K562 (cell line): ENCODE measurements around the gene EEF1A1. TPM values are rescaled to one million over a fixed set of nuclear protein-coding genes. Genes with fewer than 3 reads are reported as not detected.

ENCODE experiments used
- ATF1 ChIP-seq, 2 experiments: fragments of 450-650 bp in 1 of 2; IDR thresholded peaks; 2 replicates each; pipeline ENCODE4 v1.6.1; 2016; ENCODE audit warnings: missing compliant biosample characterization in 1 of 2, missing genetic modification characterization in 1 of 2
- CBX3 ChIP-seq, 2 experiments: IDR thresholded peaks; 1 replicate in 1 of 2; 2 replicates in 1 of 2; pipeline ENCODE4 v1.6.1; 2012; ENCODE audit warnings: inconsistent platforms in 2 of 2, low read length in 2 of 2, borderline replicate concordance in 1 of 2, control low read depth in 1 of 2
- CEBPZ ChIP-seq: fragments of 150-350 bp; IDR thresholded peaks from 2 replicates; pipeline ENCODE4 v1.6.1; 2014; ENCODE audit warnings: low read depth, mild to moderate bottlenecking, low read length, borderline replicate concordance
- DPF2 ChIP-seq: fragments of 450-650 bp; IDR thresholded peaks from 2 replicates; pipeline ENCODE4 v1.6.1; 2016
- EHMT2 ChIP-seq: fragments of 450-650 bp; IDR thresholded peaks from 2 replicates; pipeline ENCODE4 v1.6.1; 2018; ENCODE audit warnings: antibody characterized with exemption
- HMBOX1 ChIP-seq: sonication (generic); IDR thresholded peaks from 2 replicates; pipeline ENCODE4 v1.6.1; 2016
- SETDB1 ChIP-seq: IDR thresholded peaks from one replicate; pipeline ENCODE4 v1.6.1; 2012; ENCODE audit warnings: low read length, control low read depth, inconsistent platforms
- SP1 ChIP-seq: sonication (generic); formaldehyde crosslinking; IDR thresholded peaks from 2 replicates; pipeline ENCODE4 v1.8.1; 2022; ENCODE audit warnings: mild to moderate bottlenecking, missing genetic modification reagents
- TEAD2 ChIP-seq: fragments of 450-650 bp; IDR thresholded peaks from 2 replicates; pipeline ENCODE4 v1.6.1; 2016; ENCODE audit warnings: missing genetic modification characterization, control low read depth, missing compliant biosample characterization
- ZNF212 ChIP-seq: fragments of 450-650 bp; formaldehyde crosslinking; IDR thresholded peaks from 2 replicates; pipeline ENCODE4 v1.4.0; 2020; ENCODE audit warnings: mild to moderate bottlenecking
- ZNF239 ChIP-seq: fragments of 250-450 bp; sonication (Bioruptor Pico); IDR thresholded peaks from 2 replicates; pipeline ENCODE4 v1.4.0; 2020; ENCODE audit warnings: mild to moderate bottlenecking
- ZNF395 ChIP-seq: fragments of 200-800 bp; sonication (Bioruptor generic); IDR thresholded peaks from 2 replicates; pipeline ENCODE4 v1.6.1; 2017; ENCODE audit warnings: missing genetic modification characterization, missing compliant biosample characterization
- ZNF586 ChIP-seq: fragments of 450-650 bp; formaldehyde crosslinking; conservative IDR thresholded peaks from 2 replicates; pipeline ENCODE4 v1.4.0; 2020; ENCODE audit warnings: mild to moderate bottlenecking, moderate library complexity
- polyA plus RNA-seq, 8 experiments: library from polyadenylated mRNA; depleted of rRNA in 4 of 8; stranded (reverse) in 5 of 8; unstranded in 3 of 8; fragments of >200 nt; fragmentation: Nextera tagmentation in 2 of 8; fragmentation: Illumina TruSeq in 1 of 8; extraction: Ambion mirVana in 2 of 8; extraction: Trizol in 1 of 8; gene quantifications; 2 replicates each; pipeline versions ENCODE4 v1.2.1 to v1.2.3, GENCODE V29; 2011 to 2014; ENCODE audit warnings: inconsistent platforms in 1 of 8, missing spikeins in 1 of 8
- total RNA-seq, 7 experiments: library from RNA; depleted of rRNA in 6 of 7; stranded (reverse); fragments of >200 nt in 6 of 7; fragmentation: Illumina TruSeq in 2 of 7; extraction: Trizol in 2 of 7; gene quantifications; 2 replicates each; pipeline versions ENCODE4 v1.2.1 to v1.2.3, GENCODE V29; 2011 to 2021; ENCODE audit warnings: low replicate concordance in 1 of 7
- TF ChIP-seq, protein P1 (sequence below): fragments of 250-450 bp; sonication (Bioruptor Pico); IDR thresholded peaks from 2 replicates; pipeline ENCODE4 v1.8.0; 2021; ENCODE audit warnings: moderate library complexity, mild to moderate bottlenecking, inconsistent platforms
- TF ChIP-seq, protein P2 (sequence below): fragments of 450-650 bp; formaldehyde crosslinking; conservative IDR thresholded peaks from 2 replicates; pipeline ENCODE4 v1.4.0; 2022; ENCODE audit warnings: mild to moderate bottlenecking, missing genetic modification characterization
- TF ChIP-seq, protein P3 (sequence below): fragments of 250-450 bp; sonication (Bioruptor Pico); IDR thresholded peaks from 2 replicates; pipeline ENCODE4 v1.8.0; 2021; ENCODE audit warnings: mild to moderate bottlenecking, moderate library complexity

Gene EEF1A1
- total and polyA plus RNA-seq, 9 of the 15 experiments (the other 6 are each of a cell fraction or from before 2014, with no cell fraction given) = 6,453 to 17,323 (median 11,082) TPM

GRCh38 chr6:73564578-73565345 lies 43.9 kb upstream of the EEF1A1 start (continued):
- TF ChIP-seq CBX3 (IDR thresholded peaks at IDR 0.05; ENCODE audit: borderline replicate concordance in 1 of 2, low read length in 2 of 2) = peak in 1 of 2 experiments; percentile 49; a peak in 1 of 3 replicates
- TF ChIP-seq, protein P1, sequence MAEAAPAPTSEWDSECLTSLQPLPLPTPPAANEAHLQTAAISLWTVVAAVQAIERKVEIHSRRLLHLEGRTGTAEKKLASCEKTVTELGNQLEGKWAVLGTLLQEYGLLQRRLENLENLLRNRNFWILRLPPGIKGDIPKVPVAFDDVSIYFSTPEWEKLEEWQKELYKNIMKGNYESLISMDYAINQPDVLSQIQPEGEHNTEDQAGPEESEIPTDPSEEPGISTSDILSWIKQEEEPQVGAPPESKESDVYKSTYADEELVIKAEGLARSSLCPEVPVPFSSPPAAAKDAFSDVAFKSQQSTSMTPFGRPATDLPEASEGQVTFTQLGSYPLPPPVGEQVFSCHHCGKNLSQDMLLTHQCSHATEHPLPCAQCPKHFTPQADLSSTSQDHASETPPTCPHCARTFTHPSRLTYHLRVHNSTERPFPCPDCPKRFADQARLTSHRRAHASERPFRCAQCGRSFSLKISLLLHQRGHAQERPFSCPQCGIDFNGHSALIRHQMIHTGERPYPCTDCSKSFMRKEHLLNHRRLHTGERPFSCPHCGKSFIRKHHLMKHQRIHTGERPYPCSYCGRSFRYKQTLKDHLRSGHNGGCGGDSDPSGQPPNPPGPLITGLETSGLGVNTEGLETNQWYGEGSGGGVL (CRISPR knock-in tag) = peak; percentile 98
- TF ChIP-seq ZNF395 = peak; percentile 100
- peak; percentile 99 for TF ChIP-seq ZNF212 (CRISPR knock-in tag)
- TF ChIP-seq, protein P2, sequence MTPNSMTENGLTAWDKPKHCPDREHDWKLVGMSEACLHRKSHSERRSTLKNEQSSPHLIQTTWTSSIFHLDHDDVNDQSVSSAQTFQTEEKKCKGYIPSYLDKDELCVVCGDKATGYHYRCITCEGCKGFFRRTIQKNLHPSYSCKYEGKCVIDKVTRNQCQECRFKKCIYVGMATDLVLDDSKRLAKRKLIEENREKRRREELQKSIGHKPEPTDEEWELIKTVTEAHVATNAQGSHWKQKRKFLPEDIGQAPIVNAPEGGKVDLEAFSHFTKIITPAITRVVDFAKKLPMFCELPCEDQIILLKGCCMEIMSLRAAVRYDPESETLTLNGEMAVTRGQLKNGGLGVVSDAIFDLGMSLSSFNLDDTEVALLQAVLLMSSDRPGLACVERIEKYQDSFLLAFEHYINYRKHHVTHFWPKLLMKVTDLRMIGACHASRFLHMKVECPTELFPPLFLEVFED = peak; percentile 99
- TF ChIP-seq CEBPZ = no peak
- peak; percentile 84; the same call in 1 of the 2 replicates for TF ChIP-seq EHMT2
- peak; percentile 99 for TF ChIP-seq TEAD2 (tag)
- TF ChIP-seq SP1 (CRISPR knock-in tag) = no peak
- peak; percentile 91 for TF ChIP-seq ZNF586
- peak; percentile 56 for TF ChIP-seq HMBOX1
- TF ChIP-seq SETDB1 = no peak
- TF ChIP-seq ZNF239 (CRISPR knock-in tag) = peak; percentile 98
- no peak for TF ChIP-seq ATF1 (CRISPR knock-in tag; IDR thresholded peaks at IDR 0.05)
- peak; percentile 93 for TF ChIP-seq ATF1 (tag; IDR thresholded peaks at IDR 0.05)
- peak; percentile 59 for TF ChIP-seq DPF2
- TF ChIP-seq, protein P3, sequence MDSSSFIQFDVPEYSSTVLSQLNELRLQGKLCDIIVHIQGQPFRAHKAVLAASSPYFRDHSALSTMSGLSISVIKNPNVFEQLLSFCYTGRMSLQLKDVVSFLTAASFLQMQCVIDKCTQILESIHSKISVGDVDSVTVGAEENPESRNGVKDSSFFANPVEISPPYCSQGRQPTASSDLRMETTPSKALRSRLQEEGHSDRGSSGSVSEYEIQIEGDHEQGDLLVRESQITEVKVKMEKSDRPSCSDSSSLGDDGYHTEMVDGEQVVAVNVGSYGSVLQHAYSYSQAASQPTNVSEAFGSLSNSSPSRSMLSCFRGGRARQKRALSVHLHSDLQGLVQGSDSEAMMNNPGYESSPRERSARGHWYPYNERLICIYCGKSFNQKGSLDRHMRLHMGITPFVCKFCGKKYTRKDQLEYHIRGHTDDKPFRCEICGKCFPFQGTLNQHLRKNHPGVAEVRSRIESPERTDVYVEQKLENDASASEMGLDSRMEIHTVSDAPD = peak; percentile 98
